OCI-LY7 (cell line): ENCODE results near the gene TAPBP.

Source experiments
- CTCF ChIP-seq: fragments of 200-600 bp; sonication (generic); conservative IDR thresholded peaks from 2 replicates; pipeline ENCODE4 v1.5.1; 2014; ENCODE audit warnings: mild to moderate bottlenecking, antibody characterized with exemption, low read length, moderate library complexity, mixed read lengths
- EZH2phosphoT487 ChIP-seq: fragments of 200-600 bp; sonication (generic); IDR thresholded peaks from 2 replicates; pipeline ENCODE4 v1.6.1; 2018; ENCODE audit warnings: low read depth, borderline replicate concordance, mild to moderate bottlenecking, mixed run types, antibody characterized with exemption, low read length, moderate library complexity, mixed read lengths

DNA sequence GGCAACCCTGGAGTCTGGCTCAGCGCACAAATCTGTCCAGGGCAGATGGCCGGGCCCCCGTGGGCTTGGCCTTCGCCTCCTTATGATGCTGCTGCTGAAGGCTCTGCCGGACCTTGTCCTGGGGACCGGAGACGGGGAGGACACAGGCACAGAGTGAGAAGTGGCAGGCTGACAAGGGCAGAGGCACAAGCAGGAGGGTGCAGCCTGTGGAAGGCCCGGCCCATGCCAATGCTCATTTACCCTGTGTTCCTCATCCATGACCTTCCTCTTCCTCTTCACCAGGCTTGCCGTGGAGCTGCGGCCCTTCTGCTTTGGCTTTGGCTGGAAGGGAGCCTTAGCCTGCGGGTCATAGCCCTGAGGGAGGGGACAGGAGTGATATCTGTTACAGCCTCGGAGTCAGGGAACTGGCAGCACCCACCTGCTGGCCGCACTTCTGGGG is 34.6 kb downstream of the TAPBP start:
- TF ChIP-seq CTCF (no peak), EZH2phosphoT487 (no peak)
